ENCODE results near the gene PRMT2. TPM values are rescaled to one million over a fixed set of nuclear protein-coding genes. Genes with fewer than 3 reads are reported as not detected.

PRMT2 gene
- total RNA-seq, 3 donors from 2014 or later (not counting 1 experiment from before 2014, with no cell fraction given), result 122 to 199 (median 170) TPM

DNA sequence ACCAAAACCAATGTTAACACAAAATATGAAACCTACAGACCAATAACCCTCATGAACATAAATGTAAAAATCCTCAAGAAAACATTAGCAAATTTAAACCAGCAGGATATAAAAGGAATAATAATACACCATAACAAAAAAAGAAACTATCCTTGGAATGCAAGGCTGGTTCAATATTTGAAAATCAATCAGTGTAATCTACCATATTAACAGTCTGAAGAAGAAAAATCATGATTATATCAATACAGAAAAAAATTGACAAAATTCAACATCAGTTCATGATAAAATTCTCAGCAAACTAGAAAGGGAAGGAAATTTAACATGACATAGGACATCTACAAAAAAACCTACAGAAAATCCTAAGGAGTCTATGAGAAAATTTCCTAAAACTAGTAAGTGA lies 19.8 kb downstream of the PRMT2 start:
- Histone ChIP-seq H3K4me3 (ENCODE audit: low read length) (no peak overlapping the region), H3K27ac (ENCODE audit: low read length) (no peak overlapping the region), H3K4me1 (ENCODE audit: control insufficient read depth, insufficient read depth, low read length) (no peaks in the 10 kb centered on the region), H3K9me3 (ENCODE audit: control insufficient read depth, insufficient read depth, low read length) (peaks cover 3% of the 10 kb centered on the region), H3K36me3 (ENCODE audit: control insufficient read depth, insufficient read depth, low read length) (peaks cover 79% of the 10 kb centered on the region), H3K27me3 (ENCODE audit: control insufficient read depth, insufficient read depth, low read length) (no peaks in the 10 kb centered on the region)
- ATAC-seq (no peak), DNase-seq (no peak)
- Mint-ChIP-seq H3K4me3 (no peak overlapping the region), H3K4me1 (peaks cover 47 to 62% of the 10 kb centered on the region in 2 donors), H3K27me3 (ENCODE audit: low read depth in 2 of 2) (no peaks in the 10 kb centered on the region), H3K27ac (peak overlapping the region in 1 of 2 donors; percentile 47), H3K9me3 (peaks cover 3 to 6% of the 10 kb centered on the region in 2 donors), H3K36me3 (peaks cover 58% of the 10 kb centered on the region)
- TF ChIP-seq, protein P1, sequence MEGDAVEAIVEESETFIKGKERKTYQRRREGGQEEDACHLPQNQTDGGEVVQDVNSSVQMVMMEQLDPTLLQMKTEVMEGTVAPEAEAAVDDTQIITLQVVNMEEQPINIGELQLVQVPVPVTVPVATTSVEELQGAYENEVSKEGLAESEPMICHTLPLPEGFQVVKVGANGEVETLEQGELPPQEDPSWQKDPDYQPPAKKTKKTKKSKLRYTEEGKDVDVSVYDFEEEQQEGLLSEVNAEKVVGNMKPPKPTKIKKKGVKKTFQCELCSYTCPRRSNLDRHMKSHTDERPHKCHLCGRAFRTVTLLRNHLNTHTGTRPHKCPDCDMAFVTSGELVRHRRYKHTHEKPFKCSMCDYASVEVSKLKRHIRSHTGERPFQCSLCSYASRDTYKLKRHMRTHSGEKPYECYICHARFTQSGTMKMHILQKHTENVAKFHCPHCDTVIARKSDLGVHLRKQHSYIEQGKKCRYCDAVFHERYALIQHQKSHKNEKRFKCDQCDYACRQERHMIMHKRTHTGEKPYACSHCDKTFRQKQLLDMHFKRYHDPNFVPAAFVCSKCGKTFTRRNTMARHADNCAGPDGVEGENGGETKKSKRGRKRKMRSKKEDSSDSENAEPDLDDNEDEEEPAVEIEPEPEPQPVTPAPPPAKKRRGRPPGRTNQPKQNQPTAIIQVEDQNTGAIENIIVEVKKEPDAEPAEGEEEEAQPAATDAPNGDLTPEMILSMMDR (IDR thresholded peaks at IDR 0.05), result no peak
- intact Hi-C loops (cut with micrococcal nuclease), result no loop called here

DNA sequence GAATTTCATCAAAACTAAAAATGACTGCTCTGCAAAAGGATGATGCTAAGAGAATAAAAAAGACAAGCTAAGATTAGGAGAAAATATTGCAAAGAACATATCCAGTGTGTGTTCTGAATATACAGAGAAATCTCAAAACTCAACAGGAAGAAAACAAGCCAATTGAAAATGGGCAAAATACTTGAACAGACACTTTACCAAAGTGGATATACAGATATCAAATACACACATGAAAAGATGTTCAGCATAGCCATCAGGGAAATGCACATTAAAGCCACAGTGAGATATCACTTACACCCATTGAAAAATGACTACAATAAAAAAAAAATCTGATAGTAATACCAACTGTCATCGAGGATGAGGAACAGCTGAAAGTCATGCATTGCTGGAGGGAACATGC lies 21.3 kb downstream of the PRMT2 start:
- intact Hi-C loops (cut with micrococcal nuclease), result no loop called here
- H3K4me1 Mint-ChIP-seq, result peaks cover 36 to 57% of the 10 kb centered on the region in 2 donors

DNA sequence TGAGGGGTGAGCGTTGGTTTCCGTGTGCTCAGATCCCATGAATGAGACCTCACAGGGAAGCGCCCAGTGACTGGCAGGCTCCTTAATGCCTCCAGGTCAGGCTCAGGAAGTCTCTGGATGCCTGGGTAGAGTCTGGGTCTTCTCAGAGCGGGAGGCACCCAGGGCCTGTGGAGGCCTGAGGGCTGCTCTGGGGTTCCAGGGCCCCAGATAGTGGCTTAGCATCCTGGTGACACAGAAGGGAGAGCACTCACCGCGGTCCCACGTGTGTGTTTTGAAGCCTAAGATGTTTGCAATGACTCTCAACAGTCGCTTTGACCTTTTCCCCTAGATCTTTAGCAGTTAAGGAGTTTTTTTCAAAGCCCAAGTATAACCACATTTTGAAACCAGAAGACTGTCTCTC lies 25.0 kb downstream of the PRMT2 start:
- H3K4me3 Mint-ChIP-seq, result no peak overlapping the region
- H3K4me1 Mint-ChIP-seq, result peaks cover 23 to 52% of the 10 kb centered on the region in 2 donors

More for the DNA sequence above, 21.3 kb downstream of the PRMT2 start:
- Mint-ChIP-seq H3K27ac (peak overlapping the region; percentile 43 to 72), H3K9me3 (peaks cover 3 to 6% of the 10 kb centered on the region in 2 donors), H3K4me3 (no peak overlapping the region), H3K36me3 (peaks cover 57% of the 10 kb centered on the region), H3K27me3 (ENCODE audit: low read depth in 2 of 2) (no peaks in the 10 kb centered on the region)
- DNase-seq, result no peak
- peaks cover 8% of the 10 kb centered on the region for H3K4me1 ChIP-seq (ENCODE audit: control insufficient read depth, insufficient read depth, low read length)
- H3K4me3 ChIP-seq (ENCODE audit: low read length), result no peak overlapping the region
- no peaks in the 10 kb centered on the region for H3K27me3 ChIP-seq (ENCODE audit: control insufficient read depth, insufficient read depth, low read length)
- TF ChIP-seq, protein P1 (IDR thresholded peaks at IDR 0.05), result no peak
- ATAC-seq, result no peak
- 100% methylated on average over 1 of the region's 1 CpG for WGBS (ENCODE audit: insufficient coverage)
- H3K9me3 ChIP-seq (ENCODE audit: control insufficient read depth, insufficient read depth, low read length), result peaks cover 3% of the 10 kb centered on the region
- no peak overlapping the region for H3K27ac ChIP-seq (ENCODE audit: low read length)
- H3K36me3 ChIP-seq (ENCODE audit: control insufficient read depth, insufficient read depth, low read length), result peaks cover 68% of the 10 kb centered on the region

More for the DNA sequence above, 25.0 kb downstream of the PRMT2 start:
- ATAC-seq (peak in 1 of 3 donors; percentile 44), DNase-seq (no peak)
- H3K9me3 Mint-ChIP-seq, result peaks cover 0 to 2% of the 10 kb centered on the region in 2 donors
- 65% methylated on average over 8 of the region's 8 CpGs for WGBS (ENCODE audit: insufficient coverage)
- peaks cover 8% of the 10 kb centered on the region for H3K4me1 ChIP-seq (ENCODE audit: control insufficient read depth, insufficient read depth, low read length)
- no peaks in the 10 kb centered on the region for H3K27me3 ChIP-seq (ENCODE audit: control insufficient read depth, insufficient read depth, low read length)
- H3K27ac ChIP-seq (ENCODE audit: low read length), result peak overlapping the region; percentile 18
- peaks cover 24% of the 10 kb centered on the region for H3K36me3 Mint-ChIP-seq
- H3K27me3 Mint-ChIP-seq (ENCODE audit: low read depth in 2 of 2), result no peaks in the 10 kb centered on the region
- intact Hi-C loops (cut with micrococcal nuclease), result no loop called here
- peak overlapping the region; percentile 29 to 73 for H3K27ac Mint-ChIP-seq
- peaks cover 3% of the 10 kb centered on the region for H3K9me3 ChIP-seq (ENCODE audit: control insufficient read depth, insufficient read depth, low read length)
- TF ChIP-seq, protein P1 (IDR thresholded peaks at IDR 0.05), result no peak
- peaks cover 48% of the 10 kb centered on the region for H3K36me3 ChIP-seq (ENCODE audit: control insufficient read depth, insufficient read depth, low read length)
- no peak overlapping the region for H3K4me3 ChIP-seq (ENCODE audit: low read length)
